GM12878 (cell line): Measurements from ENCODE around the gene PSMD11. TPM values are rescaled to one million over a fixed set of nuclear protein-coding genes. Genes with fewer than 3 reads are reported as not detected.

ENCODE experiments used
- ASH2L ChIP-seq: fragments of 300-600, 200-600 bp; sonication (generic); IDR thresholded peaks from 2 replicates; pipeline ENCODE4 v1.6.1; 2017; ENCODE audit warnings: low read depth, mild to moderate bottlenecking, borderline replicate concordance
- BACH1 ChIP-seq: fragments of 450-650 bp; IDR thresholded peaks from 2 replicates; pipeline ENCODE4 v1.6.1; 2017; ENCODE audit warnings: mild to moderate bottlenecking, borderline replicate concordance
- BHLHE40 ChIP-seq, 2 experiments: fragments of 450-650 bp in 1 of 2; IDR thresholded peaks; 2 replicates each; pipeline ENCODE4 v1.6.1; 2011 to 2017; ENCODE audit warnings: low read depth in 2 of 2, borderline replicate concordance in 1 of 2, improper control_type of control experiment in 1 of 2, low read length in 1 of 2, mild to moderate bottlenecking in 1 of 2
- CBX5 ChIP-seq: sonication (generic); IDR thresholded peaks from 2 replicates; pipeline ENCODE4 v1.6.1; 2016; ENCODE audit warnings: low read depth, moderate library complexity, mild to moderate bottlenecking, inconsistent platforms
- CREM ChIP-seq: IDR thresholded peaks from 2 replicates; pipeline ENCODE4 v1.6.1; 2014; ENCODE audit warnings: antibody characterized with exemption, low read depth
- DPF2 ChIP-seq: fragments of 450-650 bp; IDR thresholded peaks from 2 replicates; pipeline ENCODE4 v1.6.1; 2017; ENCODE audit warnings: mild to moderate bottlenecking
- JUND ChIP-seq: IDR thresholded peaks from 2 replicates; pipeline ENCODE4 v1.6.1; 2012; ENCODE audit warnings: low read depth, mild to moderate bottlenecking, low read length, improper control_type of control experiment, moderate library complexity
- KLF5 ChIP-seq: fragments of 450-650 bp; IDR thresholded peaks from 2 replicates; pipeline ENCODE4 v1.6.1; 2014; ENCODE audit warnings: mild to moderate bottlenecking; ENCODE audit not compliant: partially characterized antibody
- LARP7 ChIP-seq: fragments of 450-650 bp; IDR thresholded peaks from 2 replicates; pipeline ENCODE4 v1.6.1; 2017; ENCODE audit warnings: mild to moderate bottlenecking
- MTA3 ChIP-seq: IDR thresholded peaks from 2 replicates; pipeline ENCODE4 v1.6.1; 2012; ENCODE audit warnings: low read length, inconsistent platforms, borderline replicate concordance
- NR2C1 ChIP-seq: fragments of 450-650 bp; IDR thresholded peaks from 2 replicates; pipeline ENCODE4 v1.6.1; 2017; ENCODE audit warnings: antibody characterized with exemption, mild to moderate bottlenecking, moderate library complexity
- POU2F2 ChIP-seq: IDR thresholded peaks from 3 replicates; pipeline ENCODE4 v1.6.1; 2011; ENCODE audit warnings: low read depth, mild to moderate bottlenecking, low read length, borderline replicate concordance
- SIN3A ChIP-seq: IDR thresholded peaks from 2 replicates; pipeline ENCODE4 v1.6.1; 2012; ENCODE audit warnings: low read depth, low read length, improper control_type of control experiment
- SMAD5 ChIP-seq: IDR thresholded peaks from 2 replicates; pipeline ENCODE4 v1.6.1; 2016; ENCODE audit warnings: antibody characterized with exemption, low read depth
- SMC3 ChIP-seq: IDR thresholded peaks from 2 replicates; pipeline ENCODE4 v1.6.1; 2011; ENCODE audit warnings: low read length, improper control_type of control experiment, borderline replicate concordance
- TAF1 ChIP-seq: IDR thresholded peaks from 2 replicates; pipeline ENCODE4 v1.6.1; 2011; ENCODE audit warnings: mild to moderate bottlenecking, low read depth, low read length, borderline replicate concordance
- YBX1 ChIP-seq: fragments of 450-650 bp; IDR thresholded peaks from 2 replicates; pipeline ENCODE4 v1.6.1; 2016; ENCODE audit warnings: antibody characterized with exemption
- ZNF217 ChIP-seq: fragments of 450-650 bp; IDR thresholded peaks from 2 replicates; pipeline ENCODE4 v1.6.1; 2017; ENCODE audit warnings: antibody characterized with exemption, mild to moderate bottlenecking
- ZSCAN29 ChIP-seq: fragments of 450-650 bp; IDR thresholded peaks from 2 replicates; pipeline ENCODE4 v1.6.1; 2017; ENCODE audit warnings: mild to moderate bottlenecking, moderate library complexity
- polyA plus RNA-seq, 11 experiments: library from polyadenylated mRNA; depleted of rRNA in 4 of 11; unstranded in 6 of 11; stranded (reverse) in 5 of 11; fragments of >200 nt; fragmentation: Nextera tagmentation in 4 of 11; fragmentation: Illumina TruSeq in 1 of 11; extraction: Ambion mirVana in 4 of 11; extraction: Trizol in 1 of 11; gene quantifications; 1 replicate in 1 of 11; 2 replicates in 10 of 11; pipeline versions ENCODE4 v1.2.1 to v1.2.3, GENCODE V29; 2011 to 2016; ENCODE audit warnings: inconsistent platforms in 2 of 11, missing spikeins in 2 of 11, low read depth in 1 of 11
- total RNA-seq, 4 experiments: library from RNA; depleted of rRNA in 3 of 4; stranded (reverse); fragments of >200 nt in 3 of 4; fragmentation: Illumina TruSeq in 1 of 4; extraction: Trizol in 1 of 4; gene quantifications; 2 replicates each; pipeline versions ENCODE4 v1.2.1 to v1.2.3, GENCODE V29; 2013 to 2021
- TF ChIP-seq, protein P1 (sequence below): IDR thresholded peaks from 2 replicates; pipeline ENCODE4 v1.6.1; 2011; ENCODE audit warnings: mild to moderate bottlenecking, low read depth, low read length, moderate library complexity; ENCODE audit not compliant: insufficient replicate concordance
- TF ChIP-seq, protein P2 (sequence below): fragments of 450-650 bp; formaldehyde crosslinking; IDR thresholded peaks from 2 replicates; pipeline ENCODE4 v1.4.0; 2020; ENCODE audit warnings: mild to moderate bottlenecking, moderate library complexity
- TF ChIP-seq, protein P3 (sequence below): IDR thresholded peaks from 2 replicates; pipeline ENCODE4 v1.6.1; 2011; ENCODE audit warnings: borderline replicate concordance, low read depth, mild to moderate bottlenecking, moderate library complexity, mixed read lengths, low read length; ENCODE audit not compliant: insufficient read depth; ENCODE audit errors: extremely low read length
- TF ChIP-seq, protein P4 (sequence below): fragments of 450-650 bp; IDR thresholded peaks from 2 replicates; pipeline ENCODE4 v1.6.1; 2017; ENCODE audit warnings: low read depth, mild to moderate bottlenecking, moderate library complexity

The PSMD11 gene
- total and polyA plus RNA-seq, 10 of the 15 experiments (the other 5 are each of a cell fraction or from before 2014, with no cell fraction given), result 84.1 to 319 (median 120) TPM

DNA sequence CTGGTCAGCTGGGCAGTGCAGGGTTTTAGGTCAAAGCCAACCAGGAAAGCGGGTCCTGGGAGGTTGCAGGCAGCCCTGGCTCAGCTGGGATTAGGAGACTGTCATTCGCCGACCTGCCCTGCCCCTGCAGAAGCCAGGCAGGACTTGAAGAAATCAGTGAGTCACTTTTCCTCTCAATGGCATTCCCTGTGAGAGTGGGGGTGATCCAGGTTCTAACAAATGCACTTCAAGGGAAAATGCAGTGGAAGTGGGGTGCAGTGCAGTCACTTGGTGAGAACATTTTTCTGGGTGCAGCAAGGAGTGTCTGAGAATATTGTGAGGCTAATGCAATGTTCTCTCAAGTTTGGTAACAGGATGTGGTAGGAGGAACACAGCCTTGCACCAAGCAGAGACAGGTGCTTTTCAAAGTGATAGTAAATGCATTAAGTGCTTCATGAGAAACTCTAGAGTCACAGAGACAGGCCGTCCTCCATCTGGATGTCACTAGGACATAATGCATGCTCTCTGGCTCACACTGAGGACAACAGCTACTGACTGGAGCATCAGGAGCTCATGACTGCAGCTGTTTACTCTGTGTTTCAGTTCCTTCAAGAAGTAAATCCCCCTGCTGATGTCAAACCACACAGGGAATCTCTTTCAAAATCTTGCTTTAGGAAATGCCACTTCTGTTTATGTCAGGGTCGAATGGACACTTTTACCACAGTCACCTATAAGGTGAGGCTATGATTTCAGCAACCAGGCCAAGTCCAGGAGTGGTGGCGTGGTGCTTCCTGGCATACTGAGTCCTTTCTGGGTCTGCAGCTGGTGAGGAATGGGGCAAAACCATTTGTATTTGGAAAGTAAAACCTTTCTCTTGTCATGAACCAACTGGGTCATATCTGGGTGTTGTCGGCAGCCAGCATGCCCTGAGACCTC is 59.2 kb downstream of the PSMD11 start (continued):
- TF ChIP-seq ASH2L, result no peak
- TF ChIP-seq, protein P1, sequence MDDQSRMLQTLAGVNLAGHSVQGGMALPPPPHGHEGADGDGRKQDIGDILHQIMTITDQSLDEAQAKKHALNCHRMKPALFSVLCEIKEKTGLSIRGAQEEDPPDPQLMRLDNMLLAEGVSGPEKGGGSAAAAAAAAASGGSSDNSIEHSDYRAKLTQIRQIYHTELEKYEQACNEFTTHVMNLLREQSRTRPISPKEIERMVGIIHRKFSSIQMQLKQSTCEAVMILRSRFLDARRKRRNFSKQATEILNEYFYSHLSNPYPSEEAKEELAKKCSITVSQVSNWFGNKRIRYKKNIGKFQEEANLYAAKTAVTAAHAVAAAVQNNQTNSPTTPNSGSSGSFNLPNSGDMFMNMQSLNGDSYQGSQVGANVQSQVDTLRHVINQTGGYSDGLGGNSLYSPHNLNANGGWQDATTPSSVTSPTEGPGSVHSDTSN, result no peak
- peak; percentile 36; the same call in 1 of the 2 replicates for TF ChIP-seq TAF1
- TF ChIP-seq POU2F2, result peak; percentile 88
- 0 out of 2 replicates have a peak, but pooled peaks have one; percentile 14 for TF ChIP-seq ZNF217
- TF ChIP-seq, protein P2, sequence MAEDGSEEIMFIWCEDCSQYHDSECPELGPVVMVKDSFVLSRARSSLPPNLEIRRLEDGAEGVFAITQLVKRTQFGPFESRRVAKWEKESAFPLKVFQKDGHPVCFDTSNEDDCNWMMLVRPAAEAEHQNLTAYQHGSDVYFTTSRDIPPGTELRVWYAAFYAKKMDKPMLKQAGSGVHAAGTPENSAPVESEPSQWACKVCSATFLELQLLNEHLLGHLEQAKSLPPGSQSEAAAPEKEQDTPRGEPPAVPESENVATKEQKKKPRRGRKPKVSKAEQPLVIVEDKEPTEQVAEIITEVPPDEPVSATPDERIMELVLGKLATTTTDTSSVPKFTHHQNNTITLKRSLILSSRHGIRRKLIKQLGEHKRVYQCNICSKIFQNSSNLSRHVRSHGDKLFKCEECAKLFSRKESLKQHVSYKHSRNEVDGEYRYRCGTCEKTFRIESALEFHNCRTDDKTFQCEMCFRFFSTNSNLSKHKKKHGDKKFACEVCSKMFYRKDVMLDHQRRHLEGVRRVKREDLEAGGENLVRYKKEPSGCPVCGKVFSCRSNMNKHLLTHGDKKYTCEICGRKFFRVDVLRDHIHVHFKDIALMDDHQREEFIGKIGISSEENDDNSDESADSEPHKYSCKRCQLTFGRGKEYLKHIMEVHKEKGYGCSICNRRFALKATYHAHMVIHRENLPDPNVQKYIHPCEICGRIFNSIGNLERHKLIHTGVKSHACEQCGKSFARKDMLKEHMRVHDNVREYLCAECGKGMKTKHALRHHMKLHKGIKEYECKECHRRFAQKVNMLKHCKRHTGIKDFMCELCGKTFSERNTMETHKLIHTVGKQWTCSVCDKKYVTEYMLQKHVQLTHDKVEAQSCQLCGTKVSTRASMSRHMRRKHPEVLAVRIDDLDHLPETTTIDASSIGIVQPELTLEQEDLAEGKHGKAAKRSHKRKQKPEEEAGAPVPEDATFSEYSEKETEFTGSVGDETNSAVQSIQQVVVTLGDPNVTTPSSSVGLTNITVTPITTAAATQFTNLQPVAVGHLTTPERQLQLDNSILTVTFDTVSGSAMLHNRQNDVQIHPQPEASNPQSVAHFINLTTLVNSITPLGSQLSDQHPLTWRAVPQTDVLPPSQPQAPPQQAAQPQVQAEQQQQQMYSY (CRISPR knock-in tag), result no peak
- 0 out of 2 replicates have a peak, but pooled peaks have one; percentile 3 for TF ChIP-seq LARP7
- TF ChIP-seq SIN3A, result 0 out of 2 replicates have a peak, but pooled peaks have one; percentile 53
- peak; percentile 28; the same call in 1 of the 2 replicates for TF ChIP-seq SMC3
- TF ChIP-seq ZSCAN29, result no peak
- TF ChIP-seq DPF2, result peak; percentile 80
- TF ChIP-seq SMAD5, result 0 out of 2 replicates have a peak, but pooled peaks have one; percentile 19
- no peak for TF ChIP-seq JUND
- TF ChIP-seq NR2C1, result no peak
- TF ChIP-seq YBX1, result no peak
- TF ChIP-seq, protein P3, sequence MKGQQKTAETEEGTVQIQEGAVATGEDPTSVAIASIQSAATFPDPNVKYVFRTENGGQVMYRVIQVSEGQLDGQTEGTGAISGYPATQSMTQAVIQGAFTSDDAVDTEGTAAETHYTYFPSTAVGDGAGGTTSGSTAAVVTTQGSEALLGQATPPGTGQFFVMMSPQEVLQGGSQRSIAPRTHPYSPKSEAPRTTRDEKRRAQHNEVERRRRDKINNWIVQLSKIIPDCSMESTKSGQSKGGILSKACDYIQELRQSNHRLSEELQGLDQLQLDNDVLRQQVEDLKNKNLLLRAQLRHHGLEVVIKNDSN, result no peak
- TF ChIP-seq MTA3, result peak; percentile 97; the same call in 1 of the 2 replicates
- peak; percentile 58 to 63; a peak in 3 of 4 replicates for TF ChIP-seq BHLHE40 (IDR thresholded peaks at IDR 0.05; ENCODE audit: borderline replicate concordance in 1 of 2, low read depth in 2 of 2, low read length in 1 of 2)
- TF ChIP-seq KLF5, result peak; percentile 26
- TF ChIP-seq, protein P4, sequence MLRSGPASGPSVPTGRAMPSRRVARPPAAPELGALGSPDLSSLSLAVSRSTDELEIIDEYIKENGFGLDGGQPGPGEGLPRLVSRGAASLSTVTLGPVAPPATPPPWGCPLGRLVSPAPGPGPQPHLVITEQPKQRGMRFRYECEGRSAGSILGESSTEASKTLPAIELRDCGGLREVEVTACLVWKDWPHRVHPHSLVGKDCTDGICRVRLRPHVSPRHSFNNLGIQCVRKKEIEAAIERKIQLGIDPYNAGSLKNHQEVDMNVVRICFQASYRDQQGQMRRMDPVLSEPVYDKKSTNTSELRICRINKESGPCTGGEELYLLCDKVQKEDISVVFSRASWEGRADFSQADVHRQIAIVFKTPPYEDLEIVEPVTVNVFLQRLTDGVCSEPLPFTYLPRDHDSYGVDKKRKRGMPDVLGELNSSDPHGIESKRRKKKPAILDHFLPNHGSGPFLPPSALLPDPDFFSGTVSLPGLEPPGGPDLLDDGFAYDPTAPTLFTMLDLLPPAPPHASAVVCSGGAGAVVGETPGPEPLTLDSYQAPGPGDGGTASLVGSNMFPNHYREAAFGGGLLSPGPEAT, result peak; percentile 98
- no peak; the same call in 1 of the 2 replicates for TF ChIP-seq BACH1
- peak; percentile 83 for TF ChIP-seq CREM
- TF ChIP-seq CBX5, result no peak
